Mammary epithelial cell (primary cell): ENCODE data around the gene S100A10.

ENCODE experiments used
- EZH2 ChIP-seq: IDR thresholded peaks from 2 replicates; pipeline ENCODE4 v1.6.1; 2012; ENCODE audit warnings: low read length, inconsistent platforms, borderline replicate concordance
- TF ChIP-seq, protein P1 (sequence below), 2 donors: IDR thresholded peaks in 1 of 2; conservative IDR thresholded peaks in 1 of 2; 2 replicates each; pipeline ENCODE4 v1.5.1; 2011 to 2012; ENCODE audit warnings: inconsistent platforms in 2 of 2, low read length in 2 of 2, mild to moderate bottlenecking in 2 of 2, control low read depth in 1 of 2, low read depth in 1 of 2; ENCODE audit not compliant: insufficient read depth in 1 of 2; ENCODE audit errors: extremely low read depth in 1 of 2

DNA sequence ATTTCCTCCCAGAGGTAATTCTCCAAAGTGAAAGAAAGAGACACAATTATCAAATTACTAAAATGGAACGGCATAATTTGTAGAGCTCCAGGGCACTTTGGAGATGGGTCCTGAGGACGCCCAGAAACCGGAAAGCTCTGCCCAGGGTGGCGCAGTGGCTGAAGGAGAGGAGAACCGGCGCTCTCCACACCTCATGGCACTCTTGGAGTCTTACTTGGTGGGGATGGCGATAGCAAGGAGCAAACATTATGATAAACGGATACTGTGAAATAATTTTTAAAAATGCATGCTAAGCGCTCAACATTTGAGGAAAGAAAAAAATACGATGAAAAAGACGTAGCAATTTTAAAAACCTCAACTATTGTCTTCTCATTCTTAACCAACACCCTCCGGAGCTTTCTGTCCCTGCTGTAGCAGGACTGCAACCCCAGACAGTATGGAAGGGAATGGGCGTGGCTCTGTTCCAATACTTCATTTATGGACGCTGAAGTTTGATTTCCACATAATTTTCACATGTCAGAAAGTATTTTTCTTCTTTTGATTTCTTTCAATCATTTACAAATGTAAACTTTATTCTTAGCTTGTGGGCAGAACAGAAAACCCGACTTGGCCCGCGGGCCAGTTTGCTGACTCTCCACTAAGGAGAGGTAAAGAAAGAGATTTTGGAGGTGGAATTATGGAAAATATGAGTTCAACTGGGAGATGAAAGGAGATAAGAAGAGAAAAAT, 42.0 kb upstream of the S100A10 start:
- TF ChIP-seq, protein P1, sequence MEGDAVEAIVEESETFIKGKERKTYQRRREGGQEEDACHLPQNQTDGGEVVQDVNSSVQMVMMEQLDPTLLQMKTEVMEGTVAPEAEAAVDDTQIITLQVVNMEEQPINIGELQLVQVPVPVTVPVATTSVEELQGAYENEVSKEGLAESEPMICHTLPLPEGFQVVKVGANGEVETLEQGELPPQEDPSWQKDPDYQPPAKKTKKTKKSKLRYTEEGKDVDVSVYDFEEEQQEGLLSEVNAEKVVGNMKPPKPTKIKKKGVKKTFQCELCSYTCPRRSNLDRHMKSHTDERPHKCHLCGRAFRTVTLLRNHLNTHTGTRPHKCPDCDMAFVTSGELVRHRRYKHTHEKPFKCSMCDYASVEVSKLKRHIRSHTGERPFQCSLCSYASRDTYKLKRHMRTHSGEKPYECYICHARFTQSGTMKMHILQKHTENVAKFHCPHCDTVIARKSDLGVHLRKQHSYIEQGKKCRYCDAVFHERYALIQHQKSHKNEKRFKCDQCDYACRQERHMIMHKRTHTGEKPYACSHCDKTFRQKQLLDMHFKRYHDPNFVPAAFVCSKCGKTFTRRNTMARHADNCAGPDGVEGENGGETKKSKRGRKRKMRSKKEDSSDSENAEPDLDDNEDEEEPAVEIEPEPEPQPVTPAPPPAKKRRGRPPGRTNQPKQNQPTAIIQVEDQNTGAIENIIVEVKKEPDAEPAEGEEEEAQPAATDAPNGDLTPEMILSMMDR (conservative IDR thresholded peaks at IDR 0.05 in 1 of 2, IDR thresholded peaks at IDR 0.05 in 1 of 2; ENCODE audit: extremely low read depth in 1 of 2, insufficient read depth in 1 of 2, low read depth in 1 of 2, low read length in 2 of 2), result no peak
- no peak for TF ChIP-seq EZH2
